Measurements from ENCODE around the gene TGFBR3.
A peak's percentile ranks its signal among the peaks of the same experiment; 100 is the strongest.

TGFBR3 gene

GRCh38 chr1:91885716-91886506 is at the start of gene TGFBR3:
TSS of gene TGFBR3 (minus strand) at chr1:91886151. CDS start at chr1:91861531, 24,620 bp downstream.
- peak; percentile 56 for TF ChIP-seq CTCF (IDR thresholded peaks at IDR 0.05; ENCODE audit: low read depth, low read length)
- peak; percentile 91 to 98 for DNase-seq (ENCODE audit: low read depth in 2 of 2)
- peak within 1 kb of the TSS; percentile 94 to 97 for H3K4me3 ChIP-seq (replicated peaks in 1 of 2; ENCODE audit: low read depth in 2 of 2, low read length in 2 of 2)

GRCh38 chr1:91929250-91929649 is 43.3 kb upstream of the TGFBR3 start:
- no peak overlapping the region for H3K4me3 ChIP-seq (replicated peaks in 1 of 2; ENCODE audit: low read depth in 2 of 2, low read length in 2 of 2)
- no peak for TF ChIP-seq CTCF (IDR thresholded peaks at IDR 0.05; ENCODE audit: low read depth, low read length)
- peak in 1 of 2 donors; percentile 67 for DNase-seq (ENCODE audit: low read depth in 2 of 2)

GRCh38 chr1:91928026-91928425 is 42.1 kb upstream of the TGFBR3 start:
- no peak overlapping the region for H3K4me3 ChIP-seq (replicated peaks in 1 of 2; ENCODE audit: low read depth in 2 of 2, low read length in 2 of 2)
- no peak for DNase-seq (ENCODE audit: low read depth in 2 of 2)
- no peak for TF ChIP-seq CTCF (IDR thresholded peaks at IDR 0.05; ENCODE audit: low read depth, low read length)

GRCh38 chr1:91925644-91926435 is 39.9 kb upstream of the TGFBR3 start:
- no peak for TF ChIP-seq CTCF (IDR thresholded peaks at IDR 0.05; ENCODE audit: low read depth, low read length)
- H3K4me3 ChIP-seq (replicated peaks in 1 of 2; ENCODE audit: low read depth in 2 of 2, low read length in 2 of 2) = no peak overlapping the region
- DNase-seq (ENCODE audit: low read depth in 2 of 2) = no peak

- no peak overlapping the region for H3K4me3 ChIP-seq (replicated peaks in 1 of 2; ENCODE audit: low read depth in 2 of 2, low read length in 2 of 2)
- no peak for TF ChIP-seq CTCF (IDR thresholded peaks at IDR 0.05; ENCODE audit: low read depth, low read length)
- DNase-seq (ENCODE audit: low read depth in 2 of 2) = peak; percentile 61 to 75
These were observed 38.2 kb upstream of the TGFBR3 start for GRCh38 chr1:91924146-91924545.

GRCh38 chr1:91919962-91920361 is 34.0 kb upstream of the TGFBR3 start:
- DNase-seq (ENCODE audit: low read depth in 2 of 2) = no peak
- no peak for TF ChIP-seq CTCF (IDR thresholded peaks at IDR 0.05; ENCODE audit: low read depth, low read length)
- no peak overlapping the region for H3K4me3 ChIP-seq (replicated peaks in 1 of 2; ENCODE audit: low read depth in 2 of 2, low read length in 2 of 2)

Data from cardiac fibroblast (primary cell).